IMR-90 (cell line): ENCODE data around the gene NR4A1. TPM values are rescaled to one million over a fixed set of nuclear protein-coding genes. Genes with fewer than 3 reads are reported as not detected.

Experiments
- ATAC-seq: fragments of 200-7000 bp; cut with Tn5 transposase; 2 replicates; pipeline ENCODE4 v1.9.1; 2020; ENCODE audit warnings: low read depth, mild to moderate bottlenecking, moderate library complexity
- BruUV-seq: library from RNA; stranded (reverse); fragments of 400-500 nt; replicated peaks from 2 replicates; lab custom pipeline; 2021; lab: Mats Ljungman, UMichigan
- CTCF ChIA-PET: fragments of 300-600 bp; formaldehyde crosslinking; extraction: SDS; loops from one replicate; lab custom pipeline; 2021; ENCODE audit warnings: antibody characterized with exemption; lab: Yijun Ruan, JAX
- POLR2A ChIA-PET: fragments of 300-600 bp; sonication (Branson Sonifier 250); formaldehyde crosslinking; loops from one replicate; lab custom pipeline; 2022; ENCODE audit warnings: antibody characterized with exemption; ENCODE audit not compliant: unreplicated experiment; lab: Charles Lee
- DNase-seq: peaks from one replicate; pipeline ENCODE4 v3.0.0; 2013
- H2AFZ ChIP-seq: replicated peaks from 2 replicates; pipeline ENCODE3; 2013; ENCODE audit warnings: low read length, mild to moderate bottlenecking; ENCODE audit not compliant: poor library complexity
- H2AK5ac ChIP-seq: 2 replicates; pipeline ENCODE4 v1.6.1; 2013; ENCODE audit warnings: low read depth, low read length, inconsistent platforms
- H2AK9ac ChIP-seq: replicated peaks from 2 replicates; pipeline ENCODE3; 2013; ENCODE audit warnings: mild to moderate bottlenecking, low read depth, low read length, moderate library complexity; ENCODE audit not compliant: poor library complexity
- H2BK120ac ChIP-seq: 2 replicates; pipeline ENCODE4 v1.6.1; 2013; ENCODE audit warnings: low read depth, low read length, inconsistent platforms
- H2BK15ac ChIP-seq: 3 replicates; pipeline ENCODE4 v1.6.1; 2013; ENCODE audit warnings: low read depth, low read length, inconsistent platforms
- H2BK20ac ChIP-seq: 2 replicates; pipeline ENCODE4 v1.6.1; 2013; ENCODE audit warnings: low read depth, mild to moderate bottlenecking, inconsistent platforms, low read length, moderate library complexity
- H2BK5ac ChIP-seq: 2 replicates; pipeline ENCODE4 v1.6.1; 2013; ENCODE audit warnings: mild to moderate bottlenecking, low read depth, low read length, inconsistent platforms; ENCODE audit not compliant: poor library complexity, severe bottlenecking
- H3K14ac ChIP-seq: replicated peaks from 2 replicates; pipeline ENCODE4 v1.6.1; 2013; ENCODE audit warnings: low read depth, low read length, inconsistent platforms
- H3K18ac ChIP-seq: 2 replicates; pipeline ENCODE4 v1.6.1; 2013; ENCODE audit warnings: low read depth, low read length, control low read depth
- H3K23ac ChIP-seq: 2 replicates; pipeline ENCODE4 v1.6.1; 2013; ENCODE audit warnings: low read depth, low read length, inconsistent platforms
- H3K27ac ChIP-seq: 2 replicates; pipeline ENCODE4 v1.5.1; 2013; ENCODE audit warnings: mild to moderate bottlenecking, control low read depth, low read length; ENCODE audit not compliant: insufficient read depth
- H3K27me3 ChIP-seq: 2 replicates; pipeline ENCODE4 v1.6.1; 2013; ENCODE audit warnings: low read length; ENCODE audit not compliant: control insufficient read depth, insufficient read depth
- H3K36me3 ChIP-seq: 2 replicates; pipeline ENCODE4 v1.6.1; 2013; ENCODE audit warnings: low read length, mixed read lengths; ENCODE audit not compliant: control insufficient read depth, insufficient read depth
- H3K4ac ChIP-seq: 2 replicates; pipeline ENCODE4 v1.6.1; 2013; ENCODE audit warnings: low read depth, low read length, inconsistent platforms
- H3K4me1 ChIP-seq: 2 replicates; pipeline ENCODE4 v1.6.1; 2013; ENCODE audit warnings: low read length, mixed read lengths; ENCODE audit not compliant: control insufficient read depth, insufficient read depth
- H3K4me2 ChIP-seq: 2 replicates; pipeline ENCODE4 v1.6.1; 2013; ENCODE audit warnings: low read depth, mild to moderate bottlenecking, control low read depth, low read length, moderate library complexity
- H3K4me3 ChIP-seq: 2 replicates; pipeline ENCODE4 v1.5.1; 2013; ENCODE audit warnings: low read depth, mild to moderate bottlenecking, control low read depth, low read length, moderate library complexity; ENCODE audit not compliant: insufficient read depth
- H3K56ac ChIP-seq: 2 replicates; pipeline ENCODE4 v1.6.1; 2013; ENCODE audit warnings: low read length, inconsistent platforms; ENCODE audit not compliant: insufficient read depth; ENCODE audit errors: extremely low read depth
- H3K79me1 ChIP-seq, 2 experiments: 2 replicates each; pipeline ENCODE4 v1.6.1; 2013; ENCODE audit warnings: low read length in 2 of 2, inconsistent platforms in 1 of 2, low read depth in 1 of 2
- H3K9ac ChIP-seq: 2 replicates; pipeline ENCODE4 v1.6.1; 2013; ENCODE audit warnings: low read depth, low read length, control low read depth
- H3K9me1 ChIP-seq: 2 replicates; pipeline ENCODE4 v1.6.1; 2013; ENCODE audit warnings: low read length, inconsistent platforms; ENCODE audit not compliant: insufficient read depth
- H3K9me3 ChIP-seq: 2 replicates; pipeline ENCODE4 v1.6.1; 2013; ENCODE audit warnings: low read length; ENCODE audit not compliant: control insufficient read depth, insufficient read depth
- H4K20me1 ChIP-seq: 2 replicates; pipeline ENCODE4 v1.6.1; 2013; ENCODE audit warnings: low read length, inconsistent platforms; ENCODE audit not compliant: insufficient read depth
- H4K5ac ChIP-seq: 2 replicates; pipeline ENCODE4 v1.6.1; 2013; ENCODE audit warnings: mild to moderate bottlenecking, low read depth, low read length, control low read depth
- H4K8ac ChIP-seq, 2 experiments: 2 replicates each; pipeline ENCODE4 v1.6.1; 2013; ENCODE audit warnings: low read depth in 2 of 2, low read length in 2 of 2, control low read depth in 1 of 2, inconsistent platforms in 1 of 2
- H4K91ac ChIP-seq: 2 replicates; pipeline ENCODE4 v1.6.1; 2013; ENCODE audit warnings: low read depth, low read length, inconsistent platforms; ENCODE audit not compliant: insufficient read depth
- BHLHE40 ChIP-seq: fragments of 150-350 bp; IDR thresholded peaks from 2 replicates; pipeline ENCODE4 v1.6.1; 2016; ENCODE audit warnings: mild to moderate bottlenecking, low read depth, low read length
- CEBPB ChIP-seq: IDR thresholded peaks from 2 replicates; pipeline ENCODE4 v1.6.1; 2012; ENCODE audit warnings: low read depth, low read length, improper control_type of control experiment
- CHD1 ChIP-seq: IDR thresholded peaks from 2 replicates; pipeline ENCODE4 v1.6.1; 2012; ENCODE audit warnings: low read depth, low read length, improper control_type of control experiment
- MAFK ChIP-seq: IDR thresholded peaks from 2 replicates; pipeline ENCODE4 v1.6.1; 2012; ENCODE audit warnings: low read depth, low read length, improper control_type of control experiment
- MXI1 ChIP-seq: IDR thresholded peaks from 2 replicates; pipeline ENCODE4 v1.6.1; 2012; ENCODE audit warnings: low read depth, mild to moderate bottlenecking, low read length, moderate library complexity, borderline replicate concordance
- NFE2L2 ChIP-seq: fragments of 150-350 bp; IDR thresholded peaks from 2 replicates; pipeline ENCODE4 v1.6.1; 2016; ENCODE audit warnings: low read depth, mild to moderate bottlenecking, low read length
- POLR2A ChIP-seq: IDR thresholded peaks from 2 replicates; pipeline ENCODE4 v1.6.1; 2012; ENCODE audit warnings: mild to moderate bottlenecking, low read depth, low read length
- RAD21 ChIP-seq: IDR thresholded peaks from 2 replicates; pipeline ENCODE4 v1.6.1; 2012; ENCODE audit warnings: low read length, improper control_type of control experiment
- RFX5 ChIP-seq: IDR thresholded peaks from 2 replicates; pipeline ENCODE4 v1.8.0; 2012; ENCODE audit warnings: low read depth, mild to moderate bottlenecking, low read length, moderate library complexity
- SMC3 ChIP-seq: fragments of 150-350 bp; IDR thresholded peaks from 2 replicates; pipeline ENCODE4 v1.6.1; 2016; ENCODE audit warnings: low read depth, mild to moderate bottlenecking, antibody characterized with exemption, low read length, moderate library complexity
- WGBS, 2 experiments: methylation state at CpG; one replicate each; pipeline versions ENCODE4 v1.1.5 to v1.1.7; 2013; ENCODE audit warnings: missing lambda C conversion rate in 2 of 2; ENCODE audit not compliant: insufficient read length in 1 of 2; ENCODE audit errors: extremely low coverage in 2 of 2; 5-methylcytosine and 5-hydroxymethylcytosine counted together
- dilution Hi-C: fragments of 300-500 bp; cut with HindIII; formaldehyde crosslinking; loops from one replicate; pipeline ENCODE4 v1.14.3; 2018; ENCODE audit warnings: low sequenced_read_pairs; ENCODE audit not compliant: unreplicated experiment
- in situ Hi-C: fragments of 300-500 bp; cut with MboI; formaldehyde crosslinking; loops from 3 replicates; pipeline ENCODE4 v1.14.3; 2019; ENCODE audit warnings: low sequenced_read_pairs, inconsistent platforms, mixed read lengths
- intact Hi-C: fragments of 100-400 bp; cut with micrococcal nuclease; formaldehyde crosslinking; loops from 2 replicates; pipeline ENCODE4 v1.10.0; 2022
- polyA plus RNA-seq, 3 experiments: library from polyadenylated mRNA; depleted of rRNA; stranded (reverse); fragments of >200 nt; gene quantifications; 2 replicates each; pipeline ENCODE4 v1.2.3, GENCODE V29; 2012; ENCODE audit warnings: low replicate concordance in 1 of 3
- total RNA-seq: library from RNA; depleted of rRNA; stranded (reverse); fragments of >200 nt; gene quantifications from 2 replicates; pipeline ENCODE4 v1.2.3, GENCODE V29; 2012
- TF ChIP-seq, protein P1 (sequence below): conservative IDR thresholded peaks from 2 replicates; pipeline ENCODE4 v1.5.1; 2012; ENCODE audit warnings: mild to moderate bottlenecking, low read depth, low read length, improper control_type of control experiment
- TF ChIP-seq, protein P2 (sequence below): fragments of 150-350 bp; IDR thresholded peaks from 2 replicates; pipeline ENCODE4 v1.6.1; 2016; ENCODE audit warnings: low read depth, mild to moderate bottlenecking, low read length, moderate library complexity, borderline replicate concordance

Gene NR4A1
- total and polyA plus RNA-seq, 2 of the 4 experiments (the other 2 are of a cell fraction): 6.6 to 34.1 TPM

DNA sequence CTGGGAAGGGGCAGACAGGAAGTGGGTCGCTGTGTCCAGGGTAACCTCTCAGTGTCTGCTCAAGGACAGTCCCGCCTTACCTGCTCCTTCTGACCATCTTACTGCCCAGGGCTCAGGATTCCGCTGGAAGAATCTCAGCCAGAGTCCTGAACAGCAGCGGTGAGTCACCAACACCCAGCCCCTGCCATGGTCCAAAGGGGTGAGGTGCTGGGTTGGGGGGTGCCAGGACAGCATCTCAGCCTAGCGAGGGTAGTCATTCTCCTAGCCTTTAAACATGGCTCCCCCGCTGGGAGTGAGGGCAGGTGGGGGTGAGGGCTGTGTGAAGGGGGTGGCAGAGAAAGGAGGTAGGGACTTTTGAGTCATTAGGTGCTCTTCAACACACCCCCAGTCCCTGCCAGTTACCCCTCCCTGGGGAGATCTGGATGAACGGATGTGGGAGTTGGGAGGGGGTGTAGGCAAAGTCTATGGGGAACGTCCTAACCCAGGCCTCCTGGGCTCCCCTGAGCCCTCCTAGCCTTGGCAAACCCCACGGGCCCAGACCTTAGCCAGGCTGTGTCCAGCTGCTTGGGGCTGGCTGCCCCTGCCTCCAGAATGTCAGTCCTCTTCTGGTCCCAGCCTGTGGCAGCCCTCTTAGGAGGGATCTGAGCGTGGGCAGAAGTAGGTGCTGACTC lies 42.0 kb upstream of the NR4A1 start:
- no peak overlapping the region for H3K4me3 ChIP-seq
- H2BK20ac ChIP-seq: no peak overlapping the region
- no peak overlapping the region for H4K91ac ChIP-seq
- in situ Hi-C loops: no loop called here
- H3K56ac ChIP-seq: 0 out of 2 replicates have a peak overlapping the region, but pooled peaks have one; percentile 3
- peak overlapping the region; percentile 61 for H2AFZ ChIP-seq
- H3K27ac ChIP-seq: peak overlapping the region; percentile 78
- dilution Hi-C loops: no loop called here
- H4K8ac ChIP-seq: peak overlapping the region in 1 of 2 experiments; percentile 76; a peak in 2 of 4 replicates
- no peak overlapping the region; the same call in 1 of the 2 replicates for H3K14ac ChIP-seq
- H3K9me3 ChIP-seq: no peaks in the 10 kb centered on the region
- no TSS peak for BruUV-seq
- peak overlapping the region; percentile 90; the same call in 1 of the 2 replicates for H3K23ac ChIP-seq
- H3K18ac ChIP-seq: peak overlapping the region; percentile 17; the same call in 1 of the 2 replicates
- peak overlapping the region; percentile 76 for H2BK120ac ChIP-seq
- TF ChIP-seq SMC3: no peak
- no peak for TF ChIP-seq BHLHE40
- TF ChIP-seq RAD21: no peak
- TF ChIP-seq CEBPB: no peak
- TF ChIP-seq MXI1: no peak
- no peak for TF ChIP-seq NFE2L2
- TF ChIP-seq POLR2A: no peak
- TF ChIP-seq, protein P1, sequence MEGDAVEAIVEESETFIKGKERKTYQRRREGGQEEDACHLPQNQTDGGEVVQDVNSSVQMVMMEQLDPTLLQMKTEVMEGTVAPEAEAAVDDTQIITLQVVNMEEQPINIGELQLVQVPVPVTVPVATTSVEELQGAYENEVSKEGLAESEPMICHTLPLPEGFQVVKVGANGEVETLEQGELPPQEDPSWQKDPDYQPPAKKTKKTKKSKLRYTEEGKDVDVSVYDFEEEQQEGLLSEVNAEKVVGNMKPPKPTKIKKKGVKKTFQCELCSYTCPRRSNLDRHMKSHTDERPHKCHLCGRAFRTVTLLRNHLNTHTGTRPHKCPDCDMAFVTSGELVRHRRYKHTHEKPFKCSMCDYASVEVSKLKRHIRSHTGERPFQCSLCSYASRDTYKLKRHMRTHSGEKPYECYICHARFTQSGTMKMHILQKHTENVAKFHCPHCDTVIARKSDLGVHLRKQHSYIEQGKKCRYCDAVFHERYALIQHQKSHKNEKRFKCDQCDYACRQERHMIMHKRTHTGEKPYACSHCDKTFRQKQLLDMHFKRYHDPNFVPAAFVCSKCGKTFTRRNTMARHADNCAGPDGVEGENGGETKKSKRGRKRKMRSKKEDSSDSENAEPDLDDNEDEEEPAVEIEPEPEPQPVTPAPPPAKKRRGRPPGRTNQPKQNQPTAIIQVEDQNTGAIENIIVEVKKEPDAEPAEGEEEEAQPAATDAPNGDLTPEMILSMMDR: no peak
- no peak for TF ChIP-seq RFX5
- TF ChIP-seq MAFK: no peak
- no peak for TF ChIP-seq CHD1
- TF ChIP-seq, protein P2, sequence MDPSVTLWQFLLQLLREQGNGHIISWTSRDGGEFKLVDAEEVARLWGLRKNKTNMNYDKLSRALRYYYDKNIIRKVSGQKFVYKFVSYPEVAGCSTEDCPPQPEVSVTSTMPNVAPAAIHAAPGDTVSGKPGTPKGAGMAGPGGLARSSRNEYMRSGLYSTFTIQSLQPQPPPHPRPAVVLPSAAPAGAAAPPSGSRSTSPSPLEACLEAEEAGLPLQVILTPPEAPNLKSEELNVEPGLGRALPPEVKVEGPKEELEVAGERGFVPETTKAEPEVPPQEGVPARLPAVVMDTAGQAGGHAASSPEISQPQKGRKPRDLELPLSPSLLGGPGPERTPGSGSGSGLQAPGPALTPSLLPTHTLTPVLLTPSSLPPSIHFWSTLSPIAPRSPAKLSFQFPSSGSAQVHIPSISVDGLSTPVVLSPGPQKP: no peak
- peak overlapping the region; percentile 17; the same call in 1 of the 3 replicates for H2BK15ac ChIP-seq
- POLR2A ChIA-PET: interaction anchor here (1.0 kb wide), 1 partner anchor 22 kb away, joined by 3 read pairs; no protein-coding TSS in a partner anchor
- H2AK9ac ChIP-seq: peak overlapping the region; percentile 11
- no peaks in the 10 kb centered on the region; the same call in 1 of the 2 replicates for H4K20me1 ChIP-seq
- H2AK5ac ChIP-seq: peak overlapping the region; percentile 84
- peaks cover 3 to 36% of the 10 kb centered on the region in 2 experiments; a peak in 3 of 4 replicates for H3K79me1 ChIP-seq
- intact Hi-C loops: no loop called here
- no CpG with 5 or more reads among the region's 10 CpGs for WGBS, 2 experiments
- peak overlapping the region; percentile 47; the same call in 1 of the 2 replicates for H3K9ac ChIP-seq
- peak overlapping the region; percentile 97 for H3K4ac ChIP-seq
- peaks cover 25% of the 10 kb centered on the region; the same call in 1 of the 2 replicates for H3K36me3 ChIP-seq
- H3K4me2 ChIP-seq: peak overlapping the region; percentile 1; the same call in 1 of the 2 replicates
- ATAC-seq (no peak), DNase-seq (no peak)
- peak overlapping the region; percentile 47; the same call in 1 of the 2 replicates for H4K5ac ChIP-seq
- CTCF ChIA-PET: interaction anchor here (1.4 to 7.8 kb wide), 3 partner anchors 12 to 14 kb away, joined by 4 to 128 read pairs (median 17); no protein-coding TSS in a partner anchor
- peaks cover 21% of the 10 kb centered on the region for H3K9me1 ChIP-seq
- no peak overlapping the region for H2BK5ac ChIP-seq
- peaks cover 18% of the 10 kb centered on the region for H3K4me1 ChIP-seq
- H3K27me3 ChIP-seq: no peaks in the 10 kb centered on the region
